HUES48 (cell line): ENCODE data around the gene PIK3R5.

ENCODE experiments used
- H3K27ac ChIP-seq: one replicate; pipeline ENCODE4 v1.7.0; 2013; ENCODE audit warnings: low read depth, low read length, inconsistent platforms
- H3K27me3 ChIP-seq: 2 replicates; pipeline ENCODE4 v1.6.1; 2013; ENCODE audit warnings: mild to moderate bottlenecking, low read length; ENCODE audit not compliant: control insufficient read depth, insufficient read depth
- H3K36me3 ChIP-seq: 2 replicates; pipeline ENCODE4 v1.6.1; 2013; ENCODE audit warnings: low read length; ENCODE audit not compliant: control insufficient read depth, insufficient read depth
- H3K4me1 ChIP-seq: 2 replicates; pipeline ENCODE4 v1.6.1; 2013; ENCODE audit warnings: mild to moderate bottlenecking, low read length; ENCODE audit not compliant: control insufficient read depth, insufficient read depth
- H3K4me3 ChIP-seq: 2 replicates; pipeline ENCODE4 v1.5.1; 2013; ENCODE audit warnings: mild to moderate bottlenecking, low read depth, low read length
- H3K9ac ChIP-seq: 2 replicates; pipeline ENCODE4 v1.6.1; 2013; ENCODE audit warnings: mild to moderate bottlenecking, low read depth, low read length, moderate library complexity
- H3K9me3 ChIP-seq: 2 replicates; pipeline ENCODE4 v1.6.1; 2013; ENCODE audit warnings: low read length; ENCODE audit not compliant: control insufficient read depth, insufficient read depth

Gene PIK3R5

GRCh38 chr17:8851600-8851999 lies 113.9 kb downstream of the PIK3R5 start:
- no peaks in the 10 kb centered on the region for H3K27me3 ChIP-seq
- H3K36me3 ChIP-seq: no peaks in the 10 kb centered on the region
- H3K9me3 ChIP-seq: no peaks in the 10 kb centered on the region
- H3K4me1 ChIP-seq: peaks cover 2% of the 10 kb centered on the region
- no peak overlapping the region for H3K9ac ChIP-seq
- H3K4me3 ChIP-seq: no peak overlapping the region
- no peak overlapping the region for H3K27ac ChIP-seq

- Histone ChIP-seq H3K27me3 (no peaks in the 10 kb centered on the region), H3K9ac (no peak overlapping the region), H3K4me3 (no peak overlapping the region), H3K9me3 (no peaks in the 10 kb centered on the region), H3K36me3 (no peaks in the 10 kb centered on the region), H3K4me1 (no peaks in the 10 kb centered on the region; the same call in 1 of the 2 replicates), H3K27ac (no peak overlapping the region)
Measured at GRCh38 chr17:8849311-8850041, 116.0 kb downstream of the PIK3R5 start.

GRCh38 chr17:8847891-8848290 lies 117.6 kb downstream of the PIK3R5 start:
- Histone ChIP-seq H3K9me3 (no peaks in the 10 kb centered on the region), H3K4me1 (no peaks in the 10 kb centered on the region; the same call in 1 of the 2 replicates), H3K36me3 (no peaks in the 10 kb centered on the region), H3K9ac (no peak overlapping the region), H3K4me3 (no peak overlapping the region), H3K27ac (no peak overlapping the region), H3K27me3 (no peaks in the 10 kb centered on the region)

GRCh38 chr17:8846768-8847211 lies 118.7 kb downstream of the PIK3R5 start:
- Histone ChIP-seq H3K9ac (no peak overlapping the region), H3K4me1 (no peaks in the 10 kb centered on the region; the same call in 1 of the 2 replicates), H3K4me3 (no peak overlapping the region), H3K27ac (no peak overlapping the region), H3K36me3 (no peaks in the 10 kb centered on the region), H3K27me3 (no peaks in the 10 kb centered on the region), H3K9me3 (no peaks in the 10 kb centered on the region)

GRCh38 chr17:8844229-8845218 lies 121.0 kb downstream of the PIK3R5 start:
- no peak overlapping the region for H3K27ac ChIP-seq
- no peaks in the 10 kb centered on the region for H3K9me3 ChIP-seq
- H3K4me1 ChIP-seq: no peaks in the 10 kb centered on the region; the same call in 1 of the 2 replicates
- no peaks in the 10 kb centered on the region for H3K27me3 ChIP-seq
- H3K9ac ChIP-seq: no peak overlapping the region
- H3K36me3 ChIP-seq: no peaks in the 10 kb centered on the region
- H3K4me3 ChIP-seq: no peak overlapping the region

- no peaks in the 10 kb centered on the region for H3K27me3 ChIP-seq
- H3K4me3 ChIP-seq: no peak overlapping the region
- no peak overlapping the region for H3K9ac ChIP-seq
- H3K27ac ChIP-seq: no peak overlapping the region
- H3K4me1 ChIP-seq: no peaks in the 10 kb centered on the region; the same call in 1 of the 2 replicates
- no peaks in the 10 kb centered on the region for H3K36me3 ChIP-seq
- H3K9me3 ChIP-seq: no peaks in the 10 kb centered on the region
Measured at GRCh38 chr17:8843344-8843743, 122.2 kb downstream of the PIK3R5 start.

GRCh38 chr17:8841844-8842243 lies 123.7 kb downstream of the PIK3R5 start:
- H3K27ac ChIP-seq: no peak overlapping the region
- H3K4me1 ChIP-seq: no peaks in the 10 kb centered on the region; the same call in 1 of the 2 replicates
- no peaks in the 10 kb centered on the region for H3K9me3 ChIP-seq
- no peak overlapping the region for H3K4me3 ChIP-seq
- H3K27me3 ChIP-seq: no peaks in the 10 kb centered on the region
- no peaks in the 10 kb centered on the region for H3K36me3 ChIP-seq
- no peak overlapping the region for H3K9ac ChIP-seq

GRCh38 chr17:8839410-8839935 lies 126.0 kb downstream of the PIK3R5 start:
- Histone ChIP-seq H3K9me3 (no peaks in the 10 kb centered on the region), H3K4me1 (no peaks in the 10 kb centered on the region), H3K9ac (no peak overlapping the region), H3K4me3 (no peak overlapping the region), H3K27ac (no peak overlapping the region), H3K36me3 (no peaks in the 10 kb centered on the region), H3K27me3 (no peaks in the 10 kb centered on the region)

- Histone ChIP-seq H3K36me3 (no peaks in the 10 kb centered on the region), H3K9me3 (no peaks in the 10 kb centered on the region), H3K9ac (no peak overlapping the region), H3K27ac (no peak overlapping the region), H3K27me3 (no peaks in the 10 kb centered on the region), H3K4me1 (no peaks in the 10 kb centered on the region), H3K4me3 (no peak overlapping the region)
Measured at GRCh38 chr17:8838551-8839095, 126.9 kb downstream of the PIK3R5 start.

- no peak overlapping the region for H3K4me3 ChIP-seq
- H3K36me3 ChIP-seq: no peaks in the 10 kb centered on the region
- H3K9me3 ChIP-seq: no peaks in the 10 kb centered on the region
- no peaks in the 10 kb centered on the region for H3K4me1 ChIP-seq
- no peak overlapping the region for H3K9ac ChIP-seq
- H3K27ac ChIP-seq: no peak overlapping the region
- H3K27me3 ChIP-seq: no peaks in the 10 kb centered on the region
Measured at GRCh38 chr17:8837563-8838075, 127.9 kb downstream of the PIK3R5 start.
